ENCODE results near the gene UVRAG.
"Not testable (repeated sequence)": the region's sequence is repeated elsewhere in the genome, so short reads cannot be mapped to it uniquely, and the experiment has no call there.

The UVRAG gene

DNA sequence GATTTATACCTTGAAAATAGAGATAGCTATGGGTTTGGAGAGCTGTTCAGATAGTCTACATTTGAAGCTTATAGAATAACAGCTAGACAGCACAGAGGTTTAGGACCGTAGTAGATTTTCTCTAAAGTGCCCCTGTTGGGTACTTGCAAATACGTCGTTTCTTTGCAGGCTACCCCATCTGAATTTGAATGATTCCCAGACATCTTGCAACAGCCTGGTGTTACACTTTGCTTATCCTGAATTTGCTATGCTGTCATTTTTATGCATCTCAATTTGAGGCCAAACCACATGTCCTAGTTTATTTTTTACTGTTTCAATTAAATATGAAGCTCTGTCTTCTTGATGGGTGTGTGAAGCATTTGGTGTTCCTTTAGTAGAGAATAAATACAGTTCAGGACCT, 249.2 kb downstream of the UVRAG start:
- TF ChIP-seq GATA1 (IDR thresholded peaks at IDR 0.05; ENCODE audit: low read depth, low read length) (no peak), POLR2A (IDR thresholded peaks at IDR 0.05; ENCODE audit: low read length) (no peak)
- DNase-seq = no peak

DNA sequence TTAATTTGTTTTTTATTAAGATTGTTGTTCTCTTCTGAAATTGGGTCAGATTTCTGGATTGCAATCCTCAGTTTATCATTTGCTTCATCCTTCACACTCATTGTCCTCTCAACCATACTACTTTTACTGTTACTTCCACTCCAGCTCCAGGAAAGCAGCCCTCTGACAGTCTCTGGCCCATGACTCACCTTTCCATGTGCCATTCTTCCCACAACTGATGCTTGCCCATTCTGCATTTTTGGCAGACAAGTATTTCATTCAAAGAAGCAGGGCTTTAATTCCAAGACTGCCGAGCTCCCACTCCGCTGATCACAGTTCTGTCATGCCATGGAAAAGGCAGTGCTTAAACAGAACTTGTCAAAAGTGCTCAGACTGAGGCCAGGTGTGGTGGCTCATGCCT, 252.1 kb downstream of the UVRAG start:
- DNase-seq = no peak
- TF ChIP-seq GATA1 (IDR thresholded peaks at IDR 0.05; ENCODE audit: low read depth, low read length) (no peak), POLR2A (IDR thresholded peaks at IDR 0.05; ENCODE audit: low read length) (no peak)

DNA sequence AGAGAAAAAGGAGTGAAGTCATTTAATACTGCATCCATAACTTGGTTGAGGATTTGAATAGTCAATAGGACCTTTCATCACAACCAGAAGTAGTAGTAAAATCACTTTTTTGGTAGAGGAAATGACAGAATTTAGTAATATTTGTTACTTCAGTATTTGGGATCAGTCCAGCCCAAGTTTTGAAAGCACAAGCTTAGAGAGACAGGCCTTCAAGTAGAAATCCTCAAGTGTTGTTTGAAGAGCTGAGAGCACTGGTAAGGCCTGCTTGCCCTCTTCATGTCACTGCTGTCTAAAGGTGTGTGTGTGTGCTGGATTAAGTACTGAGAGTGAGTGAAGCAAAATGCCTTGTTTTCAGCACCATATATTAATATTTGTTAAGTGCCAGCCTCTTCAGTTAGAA, 254.0 kb downstream of the UVRAG start:
- no peak for TF ChIP-seq POLR2A (IDR thresholded peaks at IDR 0.05; ENCODE audit: low read length)
- TF ChIP-seq GATA1 (IDR thresholded peaks at IDR 0.05; ENCODE audit: low read depth, low read length) = no peak
- DNase-seq = no peak

DNA sequence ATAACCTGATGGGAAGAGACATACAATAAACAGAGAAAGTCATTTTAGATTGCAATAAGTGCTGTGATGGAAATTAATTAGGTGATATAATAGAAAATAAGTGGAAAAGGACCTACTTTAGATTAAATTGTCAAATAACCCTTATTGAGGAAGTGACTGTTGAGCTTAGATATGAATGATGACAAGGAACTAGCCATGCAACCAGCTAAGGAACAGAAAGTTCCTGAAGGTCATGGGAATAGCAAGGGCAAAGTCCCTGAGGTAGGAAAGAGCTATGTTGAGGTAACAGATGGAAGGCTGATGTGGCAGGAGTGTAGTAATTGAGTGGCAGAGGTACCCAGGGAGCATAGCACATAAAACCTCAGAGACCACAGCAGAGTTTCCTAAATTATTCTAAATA, 256.1 kb downstream of the UVRAG start:
- TF ChIP-seq GATA1 (IDR thresholded peaks at IDR 0.05; ENCODE audit: low read depth, low read length) (no peak), POLR2A (IDR thresholded peaks at IDR 0.05; ENCODE audit: low read length) (no peak)
- no peak for DNase-seq

DNA sequence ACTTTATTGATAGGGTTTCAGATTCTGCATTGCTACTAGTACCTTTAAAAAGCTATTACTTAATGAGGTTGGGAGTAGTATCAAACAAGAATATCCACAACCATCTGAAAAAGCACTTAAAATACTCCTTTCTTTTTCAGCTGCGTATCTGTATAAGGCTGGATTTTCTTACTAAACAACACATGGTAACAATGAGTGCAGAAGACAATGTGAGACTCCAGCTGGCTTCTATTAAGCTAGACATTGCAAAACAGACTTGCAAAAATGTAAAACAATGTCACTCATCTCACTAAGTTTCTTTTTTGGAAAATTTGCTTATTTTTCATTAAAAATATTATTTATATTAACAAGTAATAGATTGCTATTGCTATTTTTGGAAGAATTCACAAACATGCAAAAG, 258.7 kb downstream of the UVRAG start:
- no peak for DNase-seq
- TF ChIP-seq POLR2A (IDR thresholded peaks at IDR 0.05; ENCODE audit: low read length) (no peak), GATA1 (IDR thresholded peaks at IDR 0.05; ENCODE audit: low read depth, low read length) (no peak)

DNA sequence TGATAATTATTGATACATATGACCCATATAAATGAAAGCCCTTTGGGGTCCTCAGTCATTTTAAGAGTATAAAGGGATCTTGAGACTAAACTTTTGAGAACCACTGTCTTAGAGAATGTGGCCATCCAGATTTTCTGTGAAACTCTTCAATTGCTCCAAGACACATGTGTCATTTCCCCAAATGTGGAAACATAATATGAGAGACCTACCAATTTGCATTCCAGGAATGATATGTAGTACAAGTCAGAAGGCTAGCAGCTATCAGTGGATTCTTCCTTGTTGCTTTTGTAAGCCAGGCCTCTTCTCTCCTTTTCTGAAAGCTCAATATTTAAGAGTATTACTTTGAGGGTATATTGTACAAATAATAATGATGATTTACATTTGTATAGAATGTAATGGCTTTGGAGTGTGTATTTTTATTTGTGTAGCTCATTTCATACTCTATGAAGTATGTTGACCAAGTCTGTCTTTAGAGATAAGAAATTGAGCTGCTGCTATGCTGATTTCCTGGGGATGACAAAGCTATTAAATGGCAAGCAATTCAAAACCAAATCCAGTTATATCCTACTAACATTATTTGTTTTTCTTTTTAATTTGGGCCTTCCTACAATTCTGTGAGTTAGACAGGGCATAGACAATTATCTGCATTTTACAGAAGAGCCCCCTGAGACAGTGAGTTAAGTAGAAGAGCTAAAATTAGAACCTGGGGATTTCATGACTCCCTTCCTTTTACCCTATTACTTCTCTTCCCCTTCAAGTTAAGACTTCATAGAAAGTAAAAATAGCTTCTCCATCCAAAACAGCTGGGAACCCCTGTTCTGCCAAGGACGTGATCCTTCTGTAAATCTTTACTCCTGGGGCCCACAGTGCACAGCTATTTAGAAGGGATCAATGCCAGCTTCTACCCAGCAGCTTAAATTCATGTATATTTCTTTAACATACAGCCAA, 259.4 kb downstream of the UVRAG start:
- TF ChIP-seq POLR2A (IDR thresholded peaks at IDR 0.05; ENCODE audit: low read length) = no peak
- TF ChIP-seq GATA1 (IDR thresholded peaks at IDR 0.05; ENCODE audit: low read depth, low read length) = no peak
- peak; percentile 73 to 75 for DNase-seq

DNA sequence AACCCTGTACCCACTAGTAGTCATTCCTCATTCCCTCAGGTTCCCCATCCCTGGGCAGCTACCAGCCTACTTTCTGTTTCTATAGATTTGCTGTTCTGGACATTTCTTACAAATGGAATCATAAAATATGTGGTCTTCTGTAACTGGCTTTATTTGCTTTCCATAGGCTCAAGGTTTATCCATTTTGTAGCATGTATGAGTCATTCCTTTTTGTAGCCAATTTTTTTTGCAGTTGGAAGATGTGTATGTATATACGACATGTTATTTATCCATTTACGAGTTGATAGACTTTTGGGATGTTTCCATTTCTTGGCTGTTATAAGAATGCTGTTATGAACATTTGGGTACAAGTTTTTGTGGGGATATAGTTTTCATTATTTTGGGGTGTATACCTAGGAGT, 260.7 kb downstream of the UVRAG start:
- DNase-seq = no peak
- no peak for TF ChIP-seq GATA1 (IDR thresholded peaks at IDR 0.05; ENCODE audit: low read depth, low read length)
- TF ChIP-seq POLR2A (IDR thresholded peaks at IDR 0.05; ENCODE audit: low read length) = no peak

DNA sequence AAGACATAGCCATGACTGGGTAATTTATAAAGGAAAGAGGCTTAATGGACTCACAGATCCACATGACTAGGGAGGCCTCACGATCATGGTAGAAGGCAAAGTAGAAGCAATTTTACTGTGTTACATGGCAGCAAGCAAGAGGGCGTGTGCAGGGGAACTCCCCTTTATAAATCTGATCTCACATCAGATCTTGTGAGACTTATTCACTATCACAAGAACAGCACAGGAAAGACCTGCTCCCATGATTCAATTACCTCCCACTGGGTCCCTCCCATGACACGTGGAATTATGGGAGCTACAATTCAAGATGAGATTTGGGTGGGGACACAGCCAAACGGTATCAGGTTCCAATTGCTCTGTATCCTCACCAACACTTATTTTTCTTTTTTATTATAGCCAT, 261.2 kb downstream of the UVRAG start:
- DNase-seq = not testable (repeated sequence)

DNA sequence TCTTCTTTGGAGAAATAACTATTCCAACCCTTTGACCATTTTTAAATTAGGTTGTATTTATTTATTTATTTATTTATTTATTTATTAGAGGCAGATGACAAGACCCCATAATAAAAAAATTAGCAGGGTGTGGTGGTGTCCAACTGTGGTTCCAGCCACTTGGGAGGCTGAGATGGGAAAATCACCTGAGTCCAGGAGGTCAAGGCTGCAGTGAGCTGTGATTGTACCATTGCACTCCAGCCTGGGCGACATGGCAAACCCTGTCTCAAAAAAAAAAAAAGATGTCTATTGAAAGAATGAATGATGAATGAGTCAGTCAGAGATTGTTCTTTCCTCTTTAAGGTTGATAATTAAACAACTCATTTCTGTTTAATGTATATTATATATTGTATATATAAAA, 261.7 kb downstream of the UVRAG start:
- no peak for DNase-seq
- no peak for TF ChIP-seq GATA1 (IDR thresholded peaks at IDR 0.05; ENCODE audit: low read depth, low read length)
- TF ChIP-seq POLR2A (IDR thresholded peaks at IDR 0.05; ENCODE audit: low read length) = no peak

DNA sequence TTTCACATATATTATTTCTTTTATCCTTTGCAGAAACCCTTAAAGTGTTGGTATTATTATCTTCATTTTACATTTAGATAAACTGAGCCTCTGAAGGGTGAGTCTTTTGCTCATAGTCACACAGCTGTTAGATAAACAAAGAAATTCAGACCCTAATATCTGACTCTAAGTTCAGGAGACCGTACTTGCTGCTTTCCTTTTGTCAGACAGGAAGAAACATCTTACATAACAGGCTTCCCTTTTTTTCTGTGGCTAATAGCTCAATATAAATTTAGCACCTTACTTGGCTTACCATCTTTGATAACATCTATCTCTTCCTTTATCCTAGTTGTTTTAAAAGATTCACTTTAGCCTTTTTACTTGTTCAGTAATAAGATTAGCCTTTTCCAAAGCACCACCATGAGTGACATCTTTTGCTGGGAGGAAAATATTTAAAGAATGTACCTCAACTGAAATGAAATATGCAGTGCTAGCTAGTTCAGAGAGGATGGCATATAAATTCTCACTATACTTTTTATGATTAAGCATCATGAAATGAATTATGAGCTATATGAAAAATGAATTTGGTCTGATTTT, 262.7 kb downstream of the UVRAG start:
- DNase-seq = no peak
- TF ChIP-seq GATA1 (IDR thresholded peaks at IDR 0.05; ENCODE audit: low read depth, low read length) (no peak), POLR2A (IDR thresholded peaks at IDR 0.05; ENCODE audit: low read length) (no peak)

DNA sequence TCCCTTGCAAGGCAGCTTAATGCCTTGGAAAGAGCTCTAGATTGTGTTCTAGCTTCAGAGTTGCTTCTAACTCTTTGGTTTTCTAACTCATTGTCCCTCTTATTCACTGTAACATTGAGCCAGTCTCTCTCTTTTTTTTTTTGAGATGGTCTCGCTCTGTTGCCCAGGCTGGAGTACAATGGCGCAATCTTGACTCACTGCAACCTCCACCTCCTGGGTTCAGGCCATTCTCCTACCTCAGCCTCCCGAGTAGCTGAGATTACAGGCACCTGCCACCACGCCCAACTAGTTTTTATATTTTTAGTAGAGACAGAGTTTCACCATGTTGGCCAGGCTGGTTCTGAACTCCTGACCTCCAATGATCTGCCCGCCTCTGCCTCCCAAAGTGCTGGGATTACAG, 266.1 kb downstream of the UVRAG start:
- DNase-seq = not testable (repeated sequence)

DNA sequence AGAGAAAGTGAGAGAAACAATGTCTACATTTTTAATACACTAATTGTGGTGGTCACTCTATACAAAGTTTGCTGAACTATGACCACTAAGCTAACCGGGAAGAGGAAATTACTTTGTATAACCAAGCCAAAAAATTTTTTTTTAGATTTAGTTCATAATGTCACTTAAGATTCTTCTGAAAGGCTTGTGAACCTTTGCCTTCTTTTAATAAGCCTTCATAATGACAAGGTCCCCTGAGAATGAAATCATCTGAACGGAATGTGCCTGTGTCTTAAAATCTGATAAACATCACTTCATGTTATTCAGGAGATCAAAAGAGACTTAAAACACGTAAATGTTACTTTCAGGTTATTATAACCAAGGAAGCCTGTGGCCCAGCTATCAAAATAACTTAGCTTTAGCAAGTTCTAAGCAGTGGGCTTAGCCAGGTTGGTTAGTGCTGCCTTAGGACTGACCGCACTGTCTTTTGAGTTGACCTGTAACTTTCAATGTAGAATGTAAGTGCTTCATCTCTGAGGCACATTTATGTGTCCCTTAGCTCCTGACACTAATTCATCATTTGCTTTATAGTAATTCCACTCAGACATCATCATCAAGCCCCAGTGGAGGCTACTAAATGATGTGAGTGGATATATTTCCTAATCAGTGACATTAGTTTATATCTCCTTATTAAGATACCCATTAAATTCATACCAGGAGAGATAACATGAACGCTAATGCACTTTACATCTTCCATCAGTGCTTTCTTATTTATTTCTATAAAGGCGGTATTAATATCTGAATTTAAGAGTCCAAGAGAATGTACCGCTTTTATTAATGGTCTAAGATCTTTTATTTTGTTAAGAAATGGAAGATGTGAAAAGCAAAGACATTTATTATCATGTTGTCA, 268.8 kb downstream of the UVRAG start:
- TF ChIP-seq GATA1 (IDR thresholded peaks at IDR 0.05; ENCODE audit: low read depth, low read length) (no peak), POLR2A (IDR thresholded peaks at IDR 0.05; ENCODE audit: low read length) (no peak)
- DNase-seq = no peak

DNA sequence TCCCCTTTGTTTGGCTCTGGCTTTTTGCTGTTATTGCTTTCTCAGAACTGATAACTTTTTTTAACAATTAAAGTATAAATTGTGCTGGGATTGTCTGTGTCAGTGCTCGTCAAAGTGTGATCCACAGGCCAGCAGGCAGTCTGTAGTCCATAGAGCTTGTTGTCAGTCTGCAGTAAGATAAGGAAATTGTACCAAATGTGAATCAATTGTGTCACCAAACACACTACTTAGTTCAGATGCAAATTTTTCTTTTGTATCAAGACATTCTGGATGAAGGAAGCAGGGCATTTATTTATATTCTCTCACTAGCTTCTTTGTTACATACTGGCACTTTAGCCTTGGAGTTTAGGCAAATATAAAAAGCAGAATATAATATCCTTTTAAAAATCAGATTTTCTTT, 270.3 kb downstream of the UVRAG start:
- no peak for TF ChIP-seq POLR2A (IDR thresholded peaks at IDR 0.05; ENCODE audit: low read length)
- no peak for TF ChIP-seq GATA1 (IDR thresholded peaks at IDR 0.05; ENCODE audit: low read depth, low read length)
- DNase-seq = no peak
